ENCODE results near the gene APOM.

- no peak for TF ChIP-seq POLR2A (IDR thresholded peaks at IDR 0.05; ENCODE audit: low read depth, low read length)
- TF ChIP-seq POLR2AphosphoS5 (IDR thresholded peaks at IDR 0.05; ENCODE audit: low read depth, low read length): no peak
- no peak for TF ChIP-seq SPI1 (IDR thresholded peaks at IDR 0.05; ENCODE audit: low read depth, low read length)
- TF ChIP-seq POU2F2 (IDR thresholded peaks at IDR 0.05; ENCODE audit: low read depth, low read length): no peak
- TF ChIP-seq TAF1 (IDR thresholded peaks at IDR 0.05; ENCODE audit: low read depth, low read length): no peak
Measured at GRCh38 chr6:31624070-31624469, 31.6 kb upstream of the APOM start.

Measured in GM12891 (cell line).